Thoracic aorta (tissue), 2 donors: ENCODE results near the gene FXYD3. TPM values are rescaled to one million over a fixed set of nuclear protein-coding genes. Genes with fewer than 3 reads are reported as not detected.

ENCODE experiments used
- ATAC-seq: fragments of 150-250 bp; one replicate; pipeline ENCODE4 v1.8.0; 2017; ENCODE audit warnings: low read depth; ENCODE audit not compliant: insufficient number of reproducible peaks, low FRiP score
- DNase-seq: peaks from one replicate; pipeline ENCODE4 v3.0.0-alpha.2; 2020; ENCODE audit warnings: low spot score
- H3K27ac ChIP-seq, 2 donors: fragments of 200-600 bp; sonication (generic); 1 replicate in 1 of 2; 2 replicates in 1 of 2; pipeline ENCODE4 v1.5.1; 2016; ENCODE audit warnings: mild to moderate bottlenecking in 2 of 2, moderate library complexity in 2 of 2
- H3K27me3 ChIP-seq: fragments of 200-600 bp; sonication (generic); replicated peaks from 2 replicates; pipeline ENCODE4 v1.6.0; 2016; ENCODE audit warnings: mild to moderate bottlenecking; ENCODE audit not compliant: insufficient read depth
- H3K36me3 ChIP-seq: fragments of 200-600 bp; sonication (generic); one replicate; pipeline ENCODE4 v1.5.1; 2016
- H3K4me1 ChIP-seq, 2 donors: fragments of 200-600 bp; sonication (generic); 1 replicate in 1 of 2; 2 replicates in 1 of 2; pipeline versions ENCODE4 v1.5.1 to v1.6.0; 2016; ENCODE audit warnings: low read depth in 2 of 2, mild to moderate bottlenecking in 1 of 2; ENCODE audit not compliant: control insufficient read depth in 1 of 2
- H3K4me3 ChIP-seq: fragments of 200-600 bp; sonication (generic); 2 replicates; pipeline ENCODE4 v1.5.1; 2016; ENCODE audit warnings: mild to moderate bottlenecking
- H3K9me3 ChIP-seq: fragments of 200-600 bp; sonication (generic); 2 replicates; pipeline ENCODE4 v1.5.1; 2016
- CTCF ChIP-seq: fragments of 200-600 bp; sonication (generic); IDR thresholded peaks from one replicate; pipeline ENCODE4 v1.5.1; 2019; ENCODE audit warnings: antibody characterized with exemption
- total RNA-seq, 2 donors: library from RNA; depleted of rRNA; stranded (reverse); fragments of >200 nt; gene quantifications; one replicate each; pipeline versions ENCODE4 v1.1.0 to v1.2.3, GENCODE V29; 2016

FXYD3 gene
- total RNA-seq, 2 donors from 2014 or later = 0.68 to 6.4 TPM

- no peak for TF ChIP-seq CTCF
- H3K27ac ChIP-seq = no peak overlapping the region
- no peaks in the 10 kb centered on the region for H3K9me3 ChIP-seq
- H3K4me3 ChIP-seq = no peak overlapping the region
- no peaks in the 10 kb centered on the region for H3K36me3 ChIP-seq
- H3K27me3 ChIP-seq = no peaks in the 10 kb centered on the region
- no peak for DNase-seq
- H3K4me1 ChIP-seq = no peaks in the 10 kb centered on the region
- ATAC-seq = no peak
Observed at GRCh38 chr19:35081201-35081600, 34.4 kb upstream of the FXYD3 start.

- DNase-seq (no peak), ATAC-seq (no peak)
- Histone ChIP-seq H3K27ac (no peak overlapping the region), H3K9me3 (no peaks in the 10 kb centered on the region), H3K27me3 (no peaks in the 10 kb centered on the region), H3K36me3 (no peaks in the 10 kb centered on the region), H3K4me3 (no peak overlapping the region), H3K4me1 (no peaks in the 10 kb centered on the region)
- TF ChIP-seq CTCF = no peak
Observed at GRCh38 chr19:35083691-35084508, 31.7 kb upstream of the FXYD3 start.

GRCh38 chr19:35084509-35084762 lies 31.2 kb upstream of the FXYD3 start:
- no peak for ATAC-seq
- DNase-seq = no peak
- H3K27ac ChIP-seq = no peak overlapping the region
- H3K36me3 ChIP-seq = no peaks in the 10 kb centered on the region
- H3K4me1 ChIP-seq = no peaks in the 10 kb centered on the region
- no peaks in the 10 kb centered on the region for H3K27me3 ChIP-seq
- H3K4me3 ChIP-seq = no peak overlapping the region
- TF ChIP-seq CTCF = no peak
- no peaks in the 10 kb centered on the region for H3K9me3 ChIP-seq

GRCh38 chr19:35085947-35086346 lies 29.7 kb upstream of the FXYD3 start:
- H3K36me3 ChIP-seq = no peaks in the 10 kb centered on the region
- peaks cover 0 to 3% of the 10 kb centered on the region in 2 donors for H3K4me1 ChIP-seq
- ATAC-seq (no peak), DNase-seq (no peak)
- no peaks in the 10 kb centered on the region for H3K9me3 ChIP-seq
- no peak for TF ChIP-seq CTCF
- no peak overlapping the region for H3K27ac ChIP-seq
- no peaks in the 10 kb centered on the region for H3K27me3 ChIP-seq
- no peak overlapping the region for H3K4me3 ChIP-seq

- Histone ChIP-seq H3K4me3 (no peak overlapping the region), H3K9me3 (no peaks in the 10 kb centered on the region), H3K36me3 (no peaks in the 10 kb centered on the region), H3K27me3 (no peaks in the 10 kb centered on the region), H3K27ac (no peak overlapping the region), H3K4me1 (peaks cover 0 to 5% of the 10 kb centered on the region in 2 donors)
- TF ChIP-seq CTCF = no peak
- ATAC-seq = no peak
- DNase-seq = no peak
Observed at GRCh38 chr19:35086455-35086854, 29.2 kb upstream of the FXYD3 start.
